Activated CD4-positive, CD25-positive, alpha-beta regulatory T cell (primary cell): Measurements from ENCODE around the gene STOM.

Source experiments
- DNase-seq, 4 experiments: peaks; one replicate each; lab custom pipeline; 2025; lab: John Stamatoyannopoulos, UW

The STOM gene

GRCh38 chr9:121321016-121321503 is 49.0 kb downstream of the STOM start:
- DNase-seq, result no peak

- DNase-seq, result no peak
Measured at GRCh38 chr9:121319383-121319780, 50.7 kb downstream of the STOM start.

GRCh38 chr9:121318631-121319382 is 51.2 kb downstream of the STOM start:
- no peak for DNase-seq

- DNase-seq, result no peak
Measured at GRCh38 chr9:121317737-121318630, 52.1 kb downstream of the STOM start.

GRCh38 chr9:121316852-121317373 is 53.1 kb downstream of the STOM start:
- DNase-seq, result no peak

- DNase-seq, result no peak
Measured at GRCh38 chr9:121316378-121316777, 53.7 kb downstream of the STOM start.

- DNase-seq, result no peak
Measured at GRCh38 chr9:121313458-121314152, 56.4 kb downstream of the STOM start.

- DNase-seq, result no peak
Measured at GRCh38 chr9:121312169-121312568, 57.9 kb downstream of the STOM start.

- DNase-seq, result no peak
Measured at GRCh38 chr9:121310571-121310970, 59.5 kb downstream of the STOM start.

GRCh38 chr9:121309833-121310425 is 60.1 kb downstream of the STOM start:
- no peak for DNase-seq

- no peak for DNase-seq
Measured at GRCh38 chr9:121309171-121309570, 60.9 kb downstream of the STOM start.

- no peak for DNase-seq
Measured at GRCh38 chr9:121308765-121309164, 61.3 kb downstream of the STOM start.

GRCh38 chr9:121307976-121308375 is 62.1 kb downstream of the STOM start:
- no peak for DNase-seq

GRCh38 chr9:121305269-121305994 is 64.6 kb downstream of the STOM start:
- DNase-seq, result no peak

GRCh38 chr9:121304707-121305106 is 65.3 kb downstream of the STOM start:
- no peak for DNase-seq

GRCh38 chr9:121303456-121304451 is 66.3 kb downstream of the STOM start:
- DNase-seq, result no peak

GRCh38 chr9:121302786-121303185 is 67.3 kb downstream of the STOM start:
- DNase-seq, result no peak

GRCh38 chr9:121302341-121302740 is 67.7 kb downstream of the STOM start:
- no peak for DNase-seq

GRCh38 chr9:121301881-121302286 is 68.2 kb downstream of the STOM start:
- DNase-seq, result no peak
